ENCODE results near the gene ERBB3.
"Not testable (repeated sequence)": the region's sequence is repeated elsewhere in the genome, so short reads cannot be mapped to it uniquely, and the experiment has no call there.

ERBB3 gene

GRCh38 chr12:56079723-56080555 is at the start of gene ERBB3:
ERBB3 (plus strand) TSS chr12:56080165; CDS start chr12:56080301, 136 bp downstream.
- DNase-seq (ENCODE audit: low read depth in 1 of 2, low spot score in 1 of 2), result peak; percentile 29 to 55

- no peak for DNase-seq (ENCODE audit: low read depth in 1 of 2, low spot score in 1 of 2)
These were observed 48.0 kb upstream of the ERBB3 start for GRCh38 chr12:56031987-56032386.

GRCh38 chr12:56034586-56035332 is 45.2 kb upstream of the ERBB3 start:
- DNase-seq (ENCODE audit: low read depth in 1 of 2, low spot score in 1 of 2), result no peak

- no peak for DNase-seq (ENCODE audit: low read depth in 1 of 2, low spot score in 1 of 2)
These were observed 42.8 kb upstream of the ERBB3 start for GRCh38 chr12:56037161-56037560.

GRCh38 chr12:56038022-56038655 is 41.8 kb upstream of the ERBB3 start:
- DNase-seq (ENCODE audit: low read depth in 1 of 2, low spot score in 1 of 2), result no peak

GRCh38 chr12:56040151-56040550 is 39.8 kb upstream of the ERBB3 start:
- no peak for DNase-seq (ENCODE audit: low read depth in 1 of 2, low spot score in 1 of 2)

GRCh38 chr12:56040963-56041551 is 38.9 kb upstream of the ERBB3 start:
- DNase-seq (ENCODE audit: low read depth in 1 of 2, low spot score in 1 of 2), result no peak

- DNase-seq (ENCODE audit: low read depth in 1 of 2, low spot score in 1 of 2), result peak; percentile 75 to 77
These were observed 38.2 kb upstream of the ERBB3 start, which contains the start of gene RPS26 for GRCh38 chr12:56041552-56042429. RPS26 (plus strand) TSS chr12:56041918; CDS start chr12:56042167, 249 bp downstream.

- DNase-seq (ENCODE audit: low read depth in 1 of 2, low spot score in 1 of 2), result not testable (repeated sequence)
These were observed 37.5 kb upstream of the ERBB3 start for GRCh38 chr12:56042430-56042813.

- DNase-seq (ENCODE audit: low read depth in 1 of 2, low spot score in 1 of 2), result no peak
These were observed 37.1 kb upstream of the ERBB3 start for GRCh38 chr12:56042843-56043242.

GRCh38 chr12:56046027-56046780 is 33.8 kb upstream of the ERBB3 start:
- DNase-seq (ENCODE audit: low read depth in 1 of 2, low spot score in 1 of 2), result no peak

- no peak for DNase-seq (ENCODE audit: low read depth in 1 of 2, low spot score in 1 of 2)
These were observed 26.5 kb upstream of the ERBB3 start for GRCh38 chr12:56053407-56053893.

GRCh38 chr12:56059964-56060363 is 20.0 kb upstream of the ERBB3 start:
- DNase-seq (ENCODE audit: low read depth in 1 of 2, low spot score in 1 of 2), result not testable (repeated sequence)

GRCh38 chr12:56061982-56062381 is 18.0 kb upstream of the ERBB3 start:
- DNase-seq (ENCODE audit: low read depth in 1 of 2, low spot score in 1 of 2), result no peak

- no peak for DNase-seq (ENCODE audit: low read depth in 1 of 2, low spot score in 1 of 2)
These were observed 17.0 kb upstream of the ERBB3 start for GRCh38 chr12:56062996-56063395.

- no peak for DNase-seq (ENCODE audit: low read depth in 1 of 2, low spot score in 1 of 2)
These were observed 8.3 kb upstream of the ERBB3 start for GRCh38 chr12:56071648-56072047.

- DNase-seq (ENCODE audit: low read depth in 1 of 2, low spot score in 1 of 2), result no peak
These were observed 5.6 kb upstream of the ERBB3 start for GRCh38 chr12:56074396-56074795.

- not testable (repeated sequence) for DNase-seq (ENCODE audit: low read depth in 1 of 2, low spot score in 1 of 2)
These were observed 2.0 kb upstream of the ERBB3 start for GRCh38 chr12:56077966-56078365.

GRCh38 chr12:56078427-56078826 is 1.5 kb upstream of the ERBB3 start:
- DNase-seq (ENCODE audit: low read depth in 1 of 2, low spot score in 1 of 2), result no peak
